H1 (cell line): ENCODE results near the gene RNF224. TPM values are rescaled to one million over a fixed set of nuclear protein-coding genes. Genes with fewer than 3 reads are reported as not detected.

Source experiments
- CTCF ChIA-PET: fragments of 300-600 bp; sonication (Branson Sonifier 250); formaldehyde crosslinking; loops from one replicate; lab custom pipeline; 2021; ENCODE audit not compliant: partially characterized antibody; lab: Charles Lee
- POLR2A ChIA-PET: fragments of 300-600 bp; sonication (Branson Sonifier 250); formaldehyde crosslinking; loops from one replicate; lab custom pipeline; 2021; ENCODE audit warnings: inconsistent platforms; ENCODE audit not compliant: partially characterized antibody; lab: Charles Lee
- DNase-seq, 2 experiments: peaks; one replicate each; pipeline versions ENCODE4 v3.0.0 to v3.0.0-alpha.2; 2010 to 2022; ENCODE audit warnings: low spot score in 2 of 2, low read depth in 1 of 2, mixed read lengths in 1 of 2
- FAIRE-seq: peaks from 2 replicates; lab custom pipeline; 2011; peaks lifted over from hg19 to GRCh38; lab: Jason Lieb, UNC
- H2AFZ ChIP-seq: 2 replicates; pipeline ENCODE4 v1.8.1; 2012; ENCODE audit warnings: low read length, inconsistent platforms
- H2AK5ac ChIP-seq: 2 replicates; pipeline ENCODE4 v1.6.1; 2013; ENCODE audit warnings: low read depth, low read length
- H2BK120ac ChIP-seq: replicated peaks from 2 replicates; pipeline ENCODE3; 2013; ENCODE audit warnings: low read depth, low read length, inconsistent platforms
- H2BK12ac ChIP-seq: 2 replicates; pipeline ENCODE4 v1.6.1; 2013; ENCODE audit warnings: low read depth, low read length
- H2BK15ac ChIP-seq: 2 replicates; pipeline ENCODE4 v1.6.1; 2013; ENCODE audit warnings: low read length
- H2BK20ac ChIP-seq: 2 replicates; pipeline ENCODE4 v1.6.1; 2013; ENCODE audit warnings: low read length
- H2BK5ac ChIP-seq: 2 replicates; pipeline ENCODE4 v1.6.1; 2013; ENCODE audit warnings: low read depth, low read length
- H3K14ac ChIP-seq: 2 replicates; pipeline ENCODE4 v1.6.1; 2013; ENCODE audit warnings: inconsistent platforms; ENCODE audit not compliant: insufficient read length
- H3K18ac ChIP-seq: 2 replicates; pipeline ENCODE4 v1.6.1; 2013; ENCODE audit warnings: low read length; ENCODE audit errors: extremely low read depth
- H3K23ac ChIP-seq: 2 replicates; pipeline ENCODE4 v1.6.1; 2013; ENCODE audit warnings: inconsistent platforms; ENCODE audit not compliant: insufficient read length
- H3K23me2 ChIP-seq: 2 replicates; pipeline ENCODE4 v1.6.1; 2013; ENCODE audit warnings: low read depth, low read length
- H3K27ac ChIP-seq: 2 replicates; pipeline ENCODE4 v1.6.1; 2011; ENCODE audit warnings: low read depth, low read length, inconsistent platforms
- H3K27me3 ChIP-seq, 4 experiments: replicated peaks in 1 of 4; 1 replicate in 1 of 4; 2 replicates in 3 of 4; pipeline versions ENCODE4 v1.6.1 to v1.8.1; 2011 to 2013; ENCODE audit warnings: low read length in 3 of 4, mild to moderate bottlenecking in 3 of 4, inconsistent platforms in 2 of 4, mixed read lengths in 2 of 4, moderate library complexity in 1 of 4; ENCODE audit not compliant: control insufficient read depth in 3 of 4, insufficient read depth in 3 of 4; ENCODE audit errors: extremely low read depth in 1 of 4
- H3K36me3 ChIP-seq, 4 experiments: 2 replicates each; pipeline versions ENCODE4 v1.6.1 to v1.8.1; 2011 to 2013; ENCODE audit warnings: mild to moderate bottlenecking in 4 of 4, low read length in 3 of 4, moderate library complexity in 2 of 4, control low read depth in 1 of 4, inconsistent platforms in 1 of 4; ENCODE audit not compliant: insufficient read depth in 4 of 4, control insufficient read depth in 2 of 4
- H3K4ac ChIP-seq: replicated peaks from 2 replicates; pipeline ENCODE3; 2013; ENCODE audit warnings: low read length, low read depth, mixed read lengths, inconsistent platforms; ENCODE audit not compliant: insufficient read length
- H3K4me1 ChIP-seq, 4 experiments: replicated peaks in 1 of 4; 1 replicate in 1 of 4; 2 replicates in 3 of 4; pipeline versions ENCODE4 v1.6.1 to v1.8.1; 2011 to 2013; ENCODE audit warnings: low read length in 3 of 4, inconsistent platforms in 2 of 4, mixed read lengths in 1 of 4; ENCODE audit not compliant: insufficient read depth in 4 of 4, control insufficient read depth in 3 of 4
- H3K4me2 ChIP-seq, 2 experiments: 2 replicates each; pipeline versions ENCODE4 v1.6.1 to v1.8.1; 2011 to 2013; ENCODE audit warnings: low read depth in 2 of 2, low read length in 2 of 2, control low read depth in 1 of 2, inconsistent platforms in 1 of 2, mild to moderate bottlenecking in 1 of 2; ENCODE audit not compliant: insufficient read depth in 1 of 2
- H3K4me3 ChIP-seq, 4 experiments: fragments of 200-600, 300-600 bp in 1 of 4; sonication (generic), shearing (Covaris generic), sonication (Bioruptor Twin) in 1 of 4; 2 replicates each; pipeline versions ENCODE4 v1.5.1 to v1.8.1; 2011 to 2016; ENCODE audit warnings: low read length in 4 of 4, low read depth in 3 of 4, control low read depth in 2 of 4, inconsistent platforms in 2 of 4, mild to moderate bottlenecking in 2 of 4, mixed read lengths in 1 of 4, moderate library complexity in 1 of 4; ENCODE audit not compliant: insufficient read depth in 2 of 4; ENCODE audit errors: extremely low read depth in 1 of 4
- H3K56ac ChIP-seq: replicated peaks from 2 replicates; pipeline ENCODE3; 2013; ENCODE audit warnings: low read depth, mild to moderate bottlenecking, mixed read lengths, low read length, inconsistent platforms; ENCODE audit not compliant: insufficient read length
- H3K79me1 ChIP-seq: 2 replicates; pipeline ENCODE4 v1.6.1; 2013; ENCODE audit warnings: low read depth, low read length, control low read depth
- H3K79me2 ChIP-seq, 2 experiments: 2 replicates each; pipeline versions ENCODE4 v1.6.1 to v1.8.1; 2012 to 2013; ENCODE audit warnings: low read length in 2 of 2, mild to moderate bottlenecking in 2 of 2, inconsistent platforms in 1 of 2; ENCODE audit not compliant: insufficient read depth in 2 of 2, control insufficient read depth in 1 of 2
- H3K9ac ChIP-seq, 4 experiments: replicated peaks in 1 of 4; 1 replicate in 1 of 4; 2 replicates in 3 of 4; pipeline versions ENCODE4 v1.6.1 to v1.8.1; 2011 to 2013; ENCODE audit warnings: low read depth in 3 of 4, low read length in 3 of 4, control low read depth in 2 of 4, mild to moderate bottlenecking in 2 of 4, moderate library complexity in 2 of 4, inconsistent platforms in 1 of 4; ENCODE audit errors: extremely low read depth in 1 of 4
- H3K9me3 ChIP-seq, 2 experiments: 2 replicates each; pipeline versions ENCODE4 v1.6.1 to v1.8.1; 2012 to 2013; ENCODE audit warnings: mild to moderate bottlenecking in 2 of 2, moderate library complexity in 2 of 2, control low read depth in 1 of 2, inconsistent platforms in 1 of 2, low read depth in 1 of 2, low read length in 1 of 2, mixed read lengths in 1 of 2; ENCODE audit not compliant: insufficient read depth in 2 of 2
- H4K20me1 ChIP-seq, 2 experiments: replicated peaks in 1 of 2; 2 replicates each; pipeline versions ENCODE3 to v1.8.1; 2011 to 2013; ENCODE audit warnings: inconsistent platforms in 2 of 2, low read length in 2 of 2, mild to moderate bottlenecking in 1 of 2; ENCODE audit not compliant: insufficient read depth in 2 of 2, control insufficient read depth in 1 of 2
- H4K5ac ChIP-seq: 2 replicates; pipeline ENCODE4 v1.6.1; 2013; ENCODE audit warnings: low read length, low read depth, mixed read lengths, inconsistent platforms; ENCODE audit not compliant: insufficient read length
- H4K8ac ChIP-seq: 2 replicates; pipeline ENCODE4 v1.8.0; 2013; ENCODE audit warnings: mild to moderate bottlenecking, moderate library complexity, low read length, inconsistent platforms; ENCODE audit not compliant: insufficient read depth; ENCODE audit errors: extremely low read depth
- H4K91ac ChIP-seq: replicated peaks from 2 replicates; pipeline ENCODE3; 2013; ENCODE audit warnings: low read length, mixed read lengths, inconsistent platforms; ENCODE audit not compliant: insufficient read length
- EZH2 ChIP-seq: fragments of 200-600 bp; sonication (generic); IDR thresholded peaks from 2 replicates; pipeline ENCODE4 v1.7.1; 2012; ENCODE audit warnings: low read depth, mild to moderate bottlenecking, moderate library complexity, low read length, inconsistent platforms; ENCODE audit not compliant: severe bottlenecking
- HDAC2 ChIP-seq, 2 experiments: fragments of 300-600 bp in 1 of 2; sonication (generic) in 1 of 2; IDR thresholded peaks; 2 replicates each; pipeline ENCODE4 v1.6.1; 2011 to 2012; ENCODE audit warnings: low read depth in 2 of 2, low read length in 2 of 2, mild to moderate bottlenecking in 2 of 2, moderate library complexity in 2 of 2, borderline replicate concordance in 1 of 2, inconsistent platforms in 1 of 2
- JUND ChIP-seq: IDR thresholded peaks from 2 replicates; pipeline ENCODE4 v1.6.1; 2011; ENCODE audit warnings: mild to moderate bottlenecking, improper control_type of control experiment, low read length
- POLR2A ChIP-seq, 2 experiments: IDR thresholded peaks; 1 replicate in 1 of 2; 2 replicates in 1 of 2; pipeline ENCODE4 v1.6.1; 2011; ENCODE audit warnings: low read depth in 2 of 2, low read length in 2 of 2, mild to moderate bottlenecking in 2 of 2; ENCODE audit errors: control extremely low read depth in 1 of 2
- SP2 ChIP-seq: IDR thresholded peaks from 2 replicates; pipeline ENCODE4 v1.6.1; 2012; ENCODE audit warnings: mild to moderate bottlenecking, low read length, inconsistent platforms
- WGBS, 2 experiments: shearing (Covaris generic) in 1 of 2; methylation state at CpG; one replicate each; pipeline versions ENCODE4 v1.1.6 to v1.1.7; 2013 to 2015; ENCODE audit warnings: low lambda C conversion rate in 2 of 2, mixed read lengths in 2 of 2, inconsistent platforms in 1 of 2, low coverage in 1 of 2, missing lambda C conversion rate in 1 of 2; ENCODE audit not compliant: insufficient replicate concordance in 2 of 2, insufficient coverage in 1 of 2, insufficient read length in 1 of 2; ENCODE audit errors: extremely low coverage in 1 of 2, missing lambda C conversion rate in 1 of 2; 5-methylcytosine and 5-hydroxymethylcytosine counted together
- long read RNA-seq, 2 experiments: library from RNA in 1 of 2; library from capped mRNA in 1 of 2; stranded (forward); transcript quantifications; one replicate each; pipeline ENCODE4 v2.0.0, GENCODE V29; 2021; ENCODE audit warnings: inconsistent platforms in 1 of 2
- polyA minus RNA-seq, 3 experiments: library from RNA; depleted of rRNA, polyadenylated mRNA; stranded (reverse); fragments of >200 nt; gene quantifications; 1 replicate in 2 of 3; 2 replicates in 1 of 3; pipeline ENCODE4 v1.2.3, GENCODE V29; 2011
- polyA plus RNA-seq, 7 experiments: library from polyadenylated mRNA; depleted of rRNA in 3 of 7; stranded (reverse) in 5 of 7; unstranded in 2 of 7; fragments of >200 nt in 5 of 7; fragments of 200-250 nt in 2 of 7; gene quantifications; 1 replicate in 5 of 7; 2 replicates in 1 of 7; 4 replicates in 1 of 7; pipeline versions ENCODE4 v1.2.1 to v1.2.3, GENCODE V29; 2011 to 2013; ENCODE audit warnings: missing spikeins in 2 of 7, mixed read lengths in 2 of 7
- total RNA-seq: library from RNA; stranded (reverse); fragmentation: NEBNext Ultra II Directional; extraction: Animal tissue kit (Norgen Biotek cat#: 25700); gene quantifications from 2 replicates; pipeline ENCODE4 v1.2.1, GENCODE V29; 2021
- TF ChIP-seq, protein P1 (sequence below): IDR thresholded peaks from 2 replicates; pipeline ENCODE4 v1.6.1; 2012; ENCODE audit warnings: low read length, inconsistent platforms

The RNF224 gene
- total RNA-seq = 0.17 TPM in 1 of 2 replicates, not detected in the other
- 0.24 and 0.25 TPM in 2 replicates for polyA plus RNA-seq (2011; rRNA removed)
- 0.10 TPM for polyA plus RNA-seq (2011; cell fraction: cytosol; rRNA removed)
- 0.58 TPM for polyA plus RNA-seq (2011; cell fraction: nucleus; rRNA removed)
- 0.19 to 0.48 TPM (median 0.29 TPM) in 4 replicates for polyA plus RNA-seq (2012, experiment 1 of 2)
- 0.21 TPM for polyA plus RNA-seq (2012, experiment 2 of 2)
- 0.22 TPM for polyA plus RNA-seq (2013, experiment 1 of 2)
- polyA plus RNA-seq (2013, experiment 2 of 2) = 0.15 TPM
- 0.09 and 0.12 TPM in 2 replicates for polyA minus RNA-seq (2011; rRNA and poly(A)+ RNA removed)
- not detected for polyA minus RNA-seq (2011; cell fraction: cytosol; rRNA and poly(A)+ RNA removed)
- polyA minus RNA-seq (2011; cell fraction: nucleus; rRNA and poly(A)+ RNA removed) = 1.00 TPM
- long read RNA-seq, experiment 1 = 0 reads
- long read RNA-seq, experiment 2 = 0 reads

GRCh38 chr9:137227054-137227852 lies at the start of gene RNF224:
Gene RNF224, plus strand, starts transcription at chr9:137227502. Its CDS starts 834 bp downstream, at chr9:137228336.
- Histone ChIP-seq H3K9me3 (no peaks in the 10 kb centered on the region), H2AFZ (no peak within 1 kb of the TSS), H3K4me2 (peak within 1 kb of the TSS in 1 of 2 experiments; percentile 50; a peak in 1 of 4 replicates), H3K79me2 (no peaks in the 10 kb centered on the region), H2AK5ac (peak within 1 kb of the TSS; percentile 70; the same call in 1 of the 2 replicates), H2BK120ac (peak within 1 kb of the TSS; percentile 33), H4K20me1 (no peaks in the 10 kb centered on the region), H3K4me3 (no peak within 1 kb of the TSS), H2BK5ac (peak within 1 kb of the TSS; percentile 90), H2BK20ac (0 out of 2 replicates have a peak within 1 kb of the TSS, but pooled peaks have one; percentile 48), H3K36me3 (no peaks in the 10 kb centered on the region), H3K9ac (no peak within 1 kb of the TSS; a peak in 1 of 7 replicates), H2BK12ac (peak within 1 kb of the TSS; percentile 68; the same call in 1 of the 2 replicates), H3K56ac (peak within 1 kb of the TSS; percentile 46), H4K91ac (peak within 1 kb of the TSS; percentile 91), H2BK15ac (peak within 1 kb of the TSS; percentile 46; the same call in 1 of the 2 replicates), H3K27ac (no peak within 1 kb of the TSS), H3K18ac (no peak within 1 kb of the TSS; the same call in none of the 2 replicates), H3K23me2 (peaks cover 12% of the 10 kb centered on the region; the same call in 1 of the 2 replicates), H4K8ac (no peak within 1 kb of the TSS; the same call in 1 of the 2 replicates), H3K4me1 (peaks cover 0 to 22% (median 10%) of the 10 kb centered on the region in 4 experiments; a peak in 5 of 7 replicates), H4K5ac (peak within 1 kb of the TSS; percentile 62), H3K14ac (no peak within 1 kb of the TSS), H3K4ac (peak within 1 kb of the TSS; percentile 87), H3K27me3 (no peaks in the 10 kb centered on the region; a peak in 2 of 7 replicates), H3K79me1 (no peaks in the 10 kb centered on the region), H3K23ac (no peak within 1 kb of the TSS)
- FAIRE-seq (peak; percentile 32), DNase-seq (peak in 1 of 2 experiments; percentile 96)
- ChIA-PET CTCF (interaction anchor here (0.6 to 20.2 kb wide), 31 partner anchors 11 to 1087 kb away, joined by 3 to 204 read pairs (median 4); partner anchors contain the start of genes ANAPC2, GRIN1, LRRC26 and NPDC1), POLR2A (interaction anchor here (1.1 to 69.9 kb wide), 7 partner anchors 10 to 110 kb away, joined by 3 to 1462 read pairs (median 5); partner anchors contain the start of genes ANAPC2, NDOR1, NELFB and SSNA1)
- WGBS, 2 experiments = 56% methylated on average over 23 of the region's 25 CpGs; no CpG with 5 or more reads in 1 of the 2 experiments
- TF ChIP-seq, protein P1, sequence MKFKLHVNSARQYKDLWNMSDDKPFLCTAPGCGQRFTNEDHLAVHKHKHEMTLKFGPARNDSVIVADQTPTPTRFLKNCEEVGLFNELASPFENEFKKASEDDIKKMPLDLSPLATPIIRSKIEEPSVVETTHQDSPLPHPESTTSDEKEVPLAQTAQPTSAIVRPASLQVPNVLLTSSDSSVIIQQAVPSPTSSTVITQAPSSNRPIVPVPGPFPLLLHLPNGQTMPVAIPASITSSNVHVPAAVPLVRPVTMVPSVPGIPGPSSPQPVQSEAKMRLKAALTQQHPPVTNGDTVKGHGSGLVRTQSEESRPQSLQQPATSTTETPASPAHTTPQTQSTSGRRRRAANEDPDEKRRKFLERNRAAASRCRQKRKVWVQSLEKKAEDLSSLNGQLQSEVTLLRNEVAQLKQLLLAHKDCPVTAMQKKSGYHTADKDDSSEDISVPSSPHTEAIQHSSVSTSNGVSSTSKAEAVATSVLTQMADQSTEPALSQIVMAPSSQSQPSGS = no peak
- no peak for TF ChIP-seq POLR2A (IDR thresholded peaks at IDR 0.05; ENCODE audit: control extremely low read depth in 1 of 2, low read depth in 2 of 2, low read length in 2 of 2)
- TF ChIP-seq EZH2 = no peak
- no peak for TF ChIP-seq SP2
- no peak for TF ChIP-seq JUND
- TF ChIP-seq HDAC2 (IDR thresholded peaks at IDR 0.05; ENCODE audit: borderline replicate concordance in 1 of 2, low read depth in 2 of 2, low read length in 2 of 2) = no peak
